HEK293 (cell line): ENCODE data around the gene AGTPBP1.

Experiments
- GFI1B ChIP-seq: fragments of 450-650 bp; formaldehyde crosslinking; IDR thresholded peaks from 2 replicates; pipeline ENCODE4 v1.5.1; 2016; ENCODE audit warnings: missing biosample characterization, missing genetic modification characterization
- SETDB1 ChIP-seq: IDR thresholded peaks from one replicate; pipeline ENCODE4 v1.6.1; 2017; ENCODE audit warnings: mild to moderate bottlenecking, low read length, moderate library complexity, mixed read lengths; ENCODE audit not compliant: insufficient read length
- SP7 ChIP-seq: fragments of 450-650 bp; formaldehyde crosslinking; IDR thresholded peaks from 2 replicates; pipeline ENCODE4 v1.5.1; 2016; ENCODE audit warnings: missing biosample characterization, missing genetic modification characterization
- TRIM28 ChIP-seq: IDR thresholded peaks from 2 replicates; pipeline ENCODE4 v1.6.1; 2011; ENCODE audit warnings: low read length, control low read depth, borderline replicate concordance
- YY2 ChIP-seq: fragments of 450-650 bp; formaldehyde crosslinking; IDR thresholded peaks from 2 replicates; pipeline ENCODE4 v1.5.1; 2016; ENCODE audit warnings: missing biosample characterization, missing genetic modification characterization
- ZBTB20 ChIP-seq: fragments of 450-650 bp; formaldehyde crosslinking; IDR thresholded peaks from 2 replicates; pipeline ENCODE4 v1.5.1; 2016; ENCODE audit warnings: missing biosample characterization, missing genetic modification characterization
- ZBTB48 ChIP-seq: fragments of 450-650 bp; formaldehyde crosslinking; IDR thresholded peaks from 2 replicates; pipeline ENCODE4 v1.5.1; 2016; ENCODE audit warnings: missing biosample characterization, missing genetic modification characterization
- ZBTB7A ChIP-seq: fragments of 450-650 bp; formaldehyde crosslinking; IDR thresholded peaks from 2 replicates; pipeline ENCODE4 v1.5.1; 2016; ENCODE audit warnings: low read depth, missing biosample characterization, missing genetic modification characterization
- ZIC2 ChIP-seq: fragments of 450-650 bp; formaldehyde crosslinking; IDR thresholded peaks from 2 replicates; pipeline ENCODE4 v1.5.1; 2016; ENCODE audit warnings: missing biosample characterization, missing genetic modification characterization
- ZNF133 ChIP-seq: fragments of 450-650 bp; formaldehyde crosslinking; IDR thresholded peaks from 2 replicates; pipeline ENCODE4 v1.5.1; 2016; ENCODE audit warnings: missing biosample characterization, missing genetic modification characterization
- ZNF174 ChIP-seq: fragments of 450-650 bp; formaldehyde crosslinking; IDR thresholded peaks from 2 replicates; pipeline ENCODE4 v1.5.0; 2017; ENCODE audit warnings: missing biosample characterization, mild to moderate bottlenecking, missing genetic modification characterization
- ZNF184 ChIP-seq: fragments of 450-650 bp; IDR thresholded peaks from 2 replicates; pipeline ENCODE4 v1.5.1; 2018; ENCODE audit warnings: missing biosample characterization, mild to moderate bottlenecking, missing genetic modification characterization
- ZNF2 ChIP-seq: fragments of 450-650 bp; formaldehyde crosslinking; IDR thresholded peaks from 2 replicates; pipeline ENCODE4 v1.5.1; 2016; ENCODE audit warnings: missing biosample characterization, missing genetic modification characterization
- ZNF214 ChIP-seq: fragments of 450-650 bp; formaldehyde crosslinking; IDR thresholded peaks from 2 replicates; pipeline ENCODE4 v1.5.1; 2017; ENCODE audit warnings: missing biosample characterization, mild to moderate bottlenecking, missing genetic modification characterization, borderline replicate concordance
- ZNF24 ChIP-seq: fragments of 450-650 bp; formaldehyde crosslinking; IDR thresholded peaks from 2 replicates; pipeline ENCODE4 v1.5.1; 2016; ENCODE audit warnings: missing biosample characterization, missing genetic modification characterization
- ZNF311 ChIP-seq: fragments of 450-650 bp; formaldehyde crosslinking; IDR thresholded peaks from 2 replicates; pipeline ENCODE4 v1.5.1; 2017; ENCODE audit warnings: missing biosample characterization, missing genetic modification characterization, borderline replicate concordance
- ZNF324 ChIP-seq: fragments of 450-650 bp; formaldehyde crosslinking; IDR thresholded peaks from 2 replicates; pipeline ENCODE4 v1.5.1; 2016; ENCODE audit warnings: missing biosample characterization, missing genetic modification characterization
- ZNF423 ChIP-seq: fragments of 450-650 bp; formaldehyde crosslinking; IDR thresholded peaks from 2 replicates; pipeline ENCODE4 v1.5.1; 2016; ENCODE audit warnings: missing biosample characterization, missing genetic modification characterization
- ZNF510 ChIP-seq: fragments of 450-650 bp; formaldehyde crosslinking; IDR thresholded peaks from 2 replicates; pipeline ENCODE4 v1.5.1; 2018; ENCODE audit warnings: mild to moderate bottlenecking, missing genetic modification characterization, missing biosample characterization; ENCODE audit not compliant: insufficient replicate concordance
- ZNF600 ChIP-seq: fragments of 450-650 bp; formaldehyde crosslinking; IDR thresholded peaks from 2 replicates; pipeline ENCODE4 v1.5.1; 2016; ENCODE audit warnings: missing biosample characterization, missing genetic modification characterization
- ZNF623 ChIP-seq: fragments of 450-650 bp; formaldehyde crosslinking; IDR thresholded peaks from 2 replicates; pipeline ENCODE4 v1.5.1; 2016; ENCODE audit warnings: missing biosample characterization, missing genetic modification characterization
- ZNF785 ChIP-seq: fragments of 450-650 bp; formaldehyde crosslinking; IDR thresholded peaks from 2 replicates; pipeline ENCODE4 v1.5.1; 2016; ENCODE audit warnings: missing biosample characterization, missing genetic modification characterization
- ZNF791 ChIP-seq: fragments of 450-650 bp; formaldehyde crosslinking; IDR thresholded peaks from 2 replicates; pipeline ENCODE4 v1.5.1; 2016; ENCODE audit warnings: missing biosample characterization, missing genetic modification characterization
- ZNF792 ChIP-seq: fragments of 450-650 bp; formaldehyde crosslinking; IDR thresholded peaks from 2 replicates; pipeline ENCODE4 v1.5.1; 2016; ENCODE audit warnings: missing biosample characterization, missing genetic modification characterization
- TF ChIP-seq, protein P1 (sequence below): fragments of 450-650 bp; formaldehyde crosslinking; conservative IDR thresholded peaks from 2 replicates; pipeline ENCODE4 v1.5.1; 2016; ENCODE audit warnings: low read depth, missing biosample characterization, missing genetic modification characterization
- TF ChIP-seq, protein P2 (sequence below): fragments of 450-650 bp; formaldehyde crosslinking; IDR thresholded peaks from 2 replicates; pipeline ENCODE4 v1.5.1; 2016; ENCODE audit warnings: missing biosample characterization, missing genetic modification characterization
- TF ChIP-seq, protein P3 (sequence below): fragments of 450-650 bp; formaldehyde crosslinking; IDR thresholded peaks from 2 replicates; pipeline ENCODE4 v1.5.1; 2016; ENCODE audit warnings: missing biosample characterization, missing genetic modification characterization, borderline replicate concordance
- TF ChIP-seq, protein P4 (sequence below): fragments of 450-650 bp; formaldehyde crosslinking; optimal IDR thresholded peaks from 2 replicates; pipeline ENCODE3; 2016; ENCODE audit warnings: missing biosample characterization, mild to moderate bottlenecking, missing genetic modification characterization

AGTPBP1 gene

DNA sequence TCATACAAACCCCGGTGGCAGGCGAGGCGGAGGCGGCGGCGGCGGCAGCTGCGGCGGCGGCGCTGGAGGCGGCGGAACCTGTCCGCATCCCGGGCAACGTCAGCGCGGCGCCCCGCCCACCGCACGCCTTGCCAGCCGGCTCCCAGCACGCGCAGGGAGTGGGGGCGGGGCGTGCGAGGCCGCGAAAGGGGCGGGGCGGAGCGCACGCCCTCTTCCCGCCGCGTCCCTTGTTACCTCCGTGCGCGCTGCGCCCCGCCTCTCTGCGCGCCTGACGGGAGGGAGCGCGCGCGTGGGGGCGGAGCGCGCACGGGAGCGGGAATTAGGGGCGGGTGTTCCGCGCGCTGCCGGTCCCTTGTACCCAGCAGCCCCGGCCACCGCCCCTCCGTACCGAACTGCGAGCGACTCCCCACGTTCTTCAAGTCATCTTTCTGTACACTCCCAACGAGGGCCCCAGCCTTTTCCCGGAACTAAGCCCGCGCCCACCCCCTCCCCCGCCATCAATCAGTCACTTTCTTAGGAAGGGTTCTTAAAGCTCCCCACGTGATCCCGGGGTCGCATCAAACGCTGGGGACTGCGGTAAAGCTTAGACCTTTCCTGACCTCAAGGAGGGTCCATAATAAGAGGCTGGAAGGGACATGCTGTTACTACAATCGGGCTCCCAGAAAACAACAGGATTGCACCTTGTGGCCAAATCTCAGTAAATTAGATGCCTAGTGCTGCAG, at the start of gene AGTPBP1 (continued):
- TF ChIP-seq ZNF24 (tag by site-specific recombination) = peak; percentile 39
- no peak for TF ChIP-seq ZBTB7A (tag by site-specific recombination)
- no peak for TF ChIP-seq ZNF133
- no peak for TF ChIP-seq ZNF785
- no peak for TF ChIP-seq YY2 (tag by site-specific recombination)
- 0 out of 2 replicates have a peak, but pooled peaks have one; percentile 6 for TF ChIP-seq ZNF623 (tag by site-specific recombination)
- TF ChIP-seq ZNF423 (tag by site-specific recombination) = no peak
- TF ChIP-seq ZNF2 = peak; percentile 22; the same call in 1 of the 2 replicates
- TF ChIP-seq ZNF174 = no peak
- TF ChIP-seq ZNF600 (tag by site-specific recombination) = peak; percentile 57
- TF ChIP-seq, protein P1, sequence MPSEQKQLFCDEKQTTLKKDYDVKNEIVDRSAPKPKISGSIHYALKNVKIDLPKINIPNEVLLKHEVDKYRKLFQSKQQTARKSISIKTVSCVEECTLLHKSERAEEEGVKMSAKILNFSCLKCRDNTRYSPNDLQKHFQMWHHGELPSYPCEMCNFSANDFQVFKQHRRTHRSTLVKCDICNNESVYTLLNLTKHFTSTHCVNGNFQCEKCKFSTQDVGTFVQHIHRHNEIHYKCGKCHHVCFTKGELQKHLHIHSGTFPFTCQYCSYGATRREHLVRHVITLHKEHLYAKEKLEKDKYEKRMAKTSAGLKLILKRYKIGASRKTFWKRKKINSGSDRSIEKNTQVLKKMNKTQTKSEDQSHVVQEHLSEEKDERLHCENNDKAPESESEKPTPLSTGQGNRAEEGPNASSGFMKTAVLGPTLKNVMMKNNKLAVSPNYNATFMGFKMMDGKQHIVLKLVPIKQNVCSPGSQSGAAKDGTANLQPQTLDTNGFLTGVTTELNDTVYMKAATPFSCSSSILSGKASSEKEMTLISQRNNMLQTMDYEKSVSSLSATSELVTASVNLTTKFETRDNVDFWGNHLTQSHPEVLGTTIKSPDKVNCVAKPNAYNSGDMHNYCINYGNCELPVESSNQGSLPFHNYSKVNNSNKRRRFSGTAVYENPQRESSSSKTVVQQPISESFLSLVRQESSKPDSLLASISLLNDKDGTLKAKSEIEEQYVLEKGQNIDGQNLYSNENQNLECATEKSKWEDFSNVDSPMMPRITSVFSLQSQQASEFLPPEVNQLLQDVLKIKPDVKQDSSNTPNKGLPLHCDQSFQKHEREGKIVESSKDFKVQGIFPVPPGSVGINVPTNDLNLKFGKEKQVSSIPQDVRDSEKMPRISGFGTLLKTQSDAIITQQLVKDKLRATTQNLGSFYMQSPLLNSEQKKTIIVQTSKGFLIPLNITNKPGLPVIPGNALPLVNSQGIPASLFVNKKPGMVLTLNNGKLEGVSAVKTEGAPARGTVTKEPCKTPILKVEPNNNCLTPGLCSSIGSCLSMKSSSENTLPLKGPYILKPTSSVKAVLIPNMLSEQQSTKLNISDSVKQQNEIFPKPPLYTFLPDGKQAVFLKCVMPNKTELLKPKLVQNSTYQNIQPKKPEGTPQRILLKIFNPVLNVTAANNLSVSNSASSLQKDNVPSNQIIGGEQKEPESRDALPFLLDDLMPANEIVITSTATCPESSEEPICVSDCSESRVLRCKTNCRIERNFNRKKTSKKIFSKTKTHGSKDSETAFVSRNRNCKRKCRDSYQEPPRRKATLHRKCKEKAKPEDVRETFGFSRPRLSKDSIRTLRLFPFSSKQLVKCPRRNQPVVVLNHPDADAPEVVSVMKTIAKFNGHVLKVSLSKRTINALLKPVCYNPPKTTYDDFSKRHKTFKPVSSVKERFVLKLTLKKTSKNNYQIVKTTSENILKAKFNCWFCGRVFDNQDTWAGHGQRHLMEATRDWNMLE (tag by site-specific recombination) = no peak
- peak; percentile 86 for TF ChIP-seq ZBTB48
- TF ChIP-seq ZNF324 (tag by site-specific recombination) = no peak; the same call in 1 of the 2 replicates
- TF ChIP-seq ZNF184 (tag by site-specific recombination) = no peak; the same call in 1 of the 2 replicates
- no peak for TF ChIP-seq ZNF791
- no peak for TF ChIP-seq SETDB1
- TF ChIP-seq ZBTB20 = no peak
- TF ChIP-seq ZNF311 (tag by site-specific recombination) = no peak
- TF ChIP-seq ZIC2 (tag by site-specific recombination) = peak; percentile 33; the same call in 1 of the 2 replicates
- peak; percentile 80 for TF ChIP-seq GFI1B
- TF ChIP-seq SP7 (tag by site-specific recombination) = peak; percentile 98
- TF ChIP-seq TRIM28 = no peak
- TF ChIP-seq, protein P2, sequence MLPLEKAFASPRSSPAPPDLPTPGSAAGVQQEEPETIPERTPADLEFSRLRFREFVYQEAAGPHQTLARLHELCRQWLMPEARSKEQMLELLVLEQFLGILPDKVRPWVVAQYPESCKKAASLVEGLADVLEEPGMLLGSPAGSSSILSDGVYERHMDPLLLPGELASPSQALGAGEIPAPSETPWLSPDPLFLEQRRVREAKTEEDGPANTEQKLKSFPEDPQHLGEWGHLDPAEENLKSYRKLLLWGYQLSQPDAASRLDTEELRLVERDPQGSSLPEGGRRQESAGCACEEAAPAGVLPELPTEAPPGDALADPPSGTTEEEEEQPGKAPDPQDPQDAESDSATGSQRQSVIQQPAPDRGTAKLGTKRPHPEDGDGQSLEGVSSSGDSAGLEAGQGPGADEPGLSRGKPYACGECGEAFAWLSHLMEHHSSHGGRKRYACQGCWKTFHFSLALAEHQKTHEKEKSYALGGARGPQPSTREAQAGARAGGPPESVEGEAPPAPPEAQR (tag by site-specific recombination) = no peak
- no peak for TF ChIP-seq ZNF214
- TF ChIP-seq, protein P3, sequence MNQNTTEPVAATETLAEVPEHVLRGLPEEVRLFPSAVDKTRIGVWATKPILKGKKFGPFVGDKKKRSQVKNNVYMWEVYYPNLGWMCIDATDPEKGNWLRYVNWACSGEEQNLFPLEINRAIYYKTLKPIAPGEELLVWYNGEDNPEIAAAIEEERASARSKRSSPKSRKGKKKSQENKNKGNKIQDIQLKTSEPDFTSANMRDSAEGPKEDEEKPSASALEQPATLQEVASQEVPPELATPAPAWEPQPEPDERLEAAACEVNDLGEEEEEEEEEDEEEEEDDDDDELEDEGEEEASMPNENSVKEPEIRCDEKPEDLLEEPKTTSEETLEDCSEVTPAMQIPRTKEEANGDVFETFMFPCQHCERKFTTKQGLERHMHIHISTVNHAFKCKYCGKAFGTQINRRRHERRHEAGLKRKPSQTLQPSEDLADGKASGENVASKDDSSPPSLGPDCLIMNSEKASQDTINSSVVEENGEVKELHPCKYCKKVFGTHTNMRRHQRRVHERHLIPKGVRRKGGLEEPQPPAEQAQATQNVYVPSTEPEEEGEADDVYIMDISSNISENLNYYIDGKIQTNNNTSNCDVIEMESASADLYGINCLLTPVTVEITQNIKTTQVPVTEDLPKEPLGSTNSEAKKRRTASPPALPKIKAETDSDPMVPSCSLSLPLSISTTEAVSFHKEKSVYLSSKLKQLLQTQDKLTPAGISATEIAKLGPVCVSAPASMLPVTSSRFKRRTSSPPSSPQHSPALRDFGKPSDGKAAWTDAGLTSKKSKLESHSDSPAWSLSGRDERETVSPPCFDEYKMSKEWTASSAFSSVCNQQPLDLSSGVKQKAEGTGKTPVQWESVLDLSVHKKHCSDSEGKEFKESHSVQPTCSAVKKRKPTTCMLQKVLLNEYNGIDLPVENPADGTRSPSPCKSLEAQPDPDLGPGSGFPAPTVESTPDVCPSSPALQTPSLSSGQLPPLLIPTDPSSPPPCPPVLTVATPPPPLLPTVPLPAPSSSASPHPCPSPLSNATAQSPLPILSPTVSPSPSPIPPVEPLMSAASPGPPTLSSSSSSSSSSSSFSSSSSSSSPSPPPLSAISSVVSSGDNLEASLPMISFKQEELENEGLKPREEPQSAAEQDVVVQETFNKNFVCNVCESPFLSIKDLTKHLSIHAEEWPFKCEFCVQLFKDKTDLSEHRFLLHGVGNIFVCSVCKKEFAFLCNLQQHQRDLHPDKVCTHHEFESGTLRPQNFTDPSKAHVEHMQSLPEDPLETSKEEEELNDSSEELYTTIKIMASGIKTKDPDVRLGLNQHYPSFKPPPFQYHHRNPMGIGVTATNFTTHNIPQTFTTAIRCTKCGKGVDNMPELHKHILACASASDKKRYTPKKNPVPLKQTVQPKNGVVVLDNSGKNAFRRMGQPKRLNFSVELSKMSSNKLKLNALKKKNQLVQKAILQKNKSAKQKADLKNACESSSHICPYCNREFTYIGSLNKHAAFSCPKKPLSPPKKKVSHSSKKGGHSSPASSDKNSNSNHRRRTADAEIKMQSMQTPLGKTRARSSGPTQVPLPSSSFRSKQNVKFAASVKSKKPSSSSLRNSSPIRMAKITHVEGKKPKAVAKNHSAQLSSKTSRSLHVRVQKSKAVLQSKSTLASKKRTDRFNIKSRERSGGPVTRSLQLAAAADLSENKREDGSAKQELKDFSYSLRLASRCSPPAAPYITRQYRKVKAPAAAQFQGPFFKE (tag by site-specific recombination) = no peak
- TF ChIP-seq ZNF510 (tag by site-specific recombination) = no peak
- TF ChIP-seq, protein P4, sequence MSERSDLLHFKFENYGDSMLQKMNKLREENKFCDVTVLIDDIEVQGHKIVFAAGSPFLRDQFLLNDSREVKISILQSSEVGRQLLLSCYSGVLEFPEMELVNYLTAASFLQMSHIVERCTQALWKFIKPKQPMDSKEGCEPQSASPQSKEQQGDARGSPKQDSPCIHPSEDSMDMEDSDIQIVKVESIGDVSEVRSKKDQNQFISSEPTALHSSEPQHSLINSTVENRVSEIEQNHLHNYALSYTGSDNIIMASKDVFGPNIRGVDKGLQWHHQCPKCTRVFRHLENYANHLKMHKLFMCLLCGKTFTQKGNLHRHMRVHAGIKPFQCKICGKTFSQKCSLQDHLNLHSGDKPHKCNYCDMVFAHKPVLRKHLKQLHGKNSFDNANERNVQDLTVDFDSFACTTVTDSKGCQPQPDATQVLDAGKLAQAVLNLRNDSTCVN (tag by site-specific recombination) = peak; percentile 97
- no peak for TF ChIP-seq ZNF792 (tag by site-specific recombination)
